ENCODE results near the gene PPP1CB.
"Not testable (repeated sequence)": the region's sequence is repeated elsewhere in the genome, so short reads cannot be mapped to it uniquely, and the experiment has no call there.

Gene PPP1CB

GRCh38 chr2:28720345-28720744, 31.3 kb upstream of the PPP1CB start:
- Histone ChIP-seq H3K36me3 (ENCODE audit: insufficient read depth, low read length) (no peaks in the 10 kb centered on the region), H3K27ac (ENCODE audit: low read depth, low read length) (no peak overlapping the region), H3K9me3 (ENCODE audit: low read length) (no peaks in the 10 kb centered on the region), H3K9ac (ENCODE audit: low read length) (no peak overlapping the region), H3K4me3 (ENCODE audit: low read depth in 1 of 2, low read length in 2 of 2) (no peak overlapping the region), H3K27me3 (ENCODE audit: control insufficient read depth in 1 of 2, insufficient read depth in 2 of 2, low read length in 2 of 2) (no peaks in the 10 kb centered on the region), H3K4me1 (ENCODE audit: insufficient read depth, low read length) (peaks cover 16% of the 10 kb centered on the region)

- no peak overlapping the region for H3K9ac ChIP-seq (ENCODE audit: low read length)
- no peak overlapping the region for H3K4me3 ChIP-seq (ENCODE audit: low read depth in 1 of 2, low read length in 2 of 2)
- no peak overlapping the region for H3K27ac ChIP-seq (ENCODE audit: low read depth, low read length)
- no peaks in the 10 kb centered on the region for H3K36me3 ChIP-seq (ENCODE audit: insufficient read depth, low read length)
- H3K4me1 ChIP-seq (ENCODE audit: insufficient read depth, low read length): peaks cover 6% of the 10 kb centered on the region
- H3K27me3 ChIP-seq (ENCODE audit: control insufficient read depth in 1 of 2, insufficient read depth in 2 of 2, low read length in 2 of 2): no peaks in the 10 kb centered on the region
- no peaks in the 10 kb centered on the region for H3K9me3 ChIP-seq (ENCODE audit: low read length)
Measured at GRCh38 chr2:28721601-28722191, 29.9 kb upstream of the PPP1CB start.

- no peaks in the 10 kb centered on the region for H3K9me3 ChIP-seq (ENCODE audit: low read length)
Measured at GRCh38 chr2:28725021-28725711, 26.5 kb upstream of the PPP1CB start.

GRCh38 chr2:28726177-28726576, 25.5 kb upstream of the PPP1CB start:
- no peaks in the 10 kb centered on the region for H3K36me3 ChIP-seq (ENCODE audit: insufficient read depth, low read length)
- H3K27ac ChIP-seq (ENCODE audit: low read depth, low read length): no peak overlapping the region

More at GRCh38 chr2:28725021-28725711, 26.5 kb upstream of the PPP1CB start:
- Histone ChIP-seq H3K36me3 (ENCODE audit: insufficient read depth, low read length) (no peaks in the 10 kb centered on the region), H3K4me1 (ENCODE audit: insufficient read depth, low read length) (no peaks in the 10 kb centered on the region), H3K27ac (ENCODE audit: low read depth, low read length) (no peak overlapping the region), H3K27me3 (ENCODE audit: control insufficient read depth in 1 of 2, insufficient read depth in 2 of 2, low read length in 2 of 2) (no peaks in the 10 kb centered on the region), H3K4me3 (ENCODE audit: low read depth in 1 of 2, low read length in 2 of 2) (no peak overlapping the region), H3K9ac (ENCODE audit: low read length) (no peak overlapping the region)

GRCh38 chr2:28729698-28730097, 21.9 kb upstream of the PPP1CB start:
- Histone ChIP-seq H3K27me3 (ENCODE audit: control insufficient read depth in 1 of 2, insufficient read depth in 2 of 2, low read length in 2 of 2) (no peaks in the 10 kb centered on the region), H3K27ac (ENCODE audit: low read depth, low read length) (no peak overlapping the region), H3K9ac (ENCODE audit: low read length) (no peak overlapping the region), H3K36me3 (ENCODE audit: insufficient read depth, low read length) (no peaks in the 10 kb centered on the region), H3K4me1 (ENCODE audit: insufficient read depth, low read length) (no peaks in the 10 kb centered on the region), H3K9me3 (ENCODE audit: low read length) (no peaks in the 10 kb centered on the region), H3K4me3 (ENCODE audit: low read depth in 1 of 2, low read length in 2 of 2) (no peak overlapping the region)

More at GRCh38 chr2:28726177-28726576, 25.5 kb upstream of the PPP1CB start:
- Histone ChIP-seq H3K9me3 (ENCODE audit: low read length) (no peaks in the 10 kb centered on the region), H3K4me1 (ENCODE audit: insufficient read depth, low read length) (no peaks in the 10 kb centered on the region), H3K4me3 (ENCODE audit: low read depth in 1 of 2, low read length in 2 of 2) (no peak overlapping the region), H3K27me3 (ENCODE audit: control insufficient read depth in 1 of 2, insufficient read depth in 2 of 2, low read length in 2 of 2) (no peaks in the 10 kb centered on the region), H3K9ac (ENCODE audit: low read length) (no peak overlapping the region)

GRCh38 chr2:28730641-28731146, 20.9 kb upstream of the PPP1CB start:
- Histone ChIP-seq H3K9ac (ENCODE audit: low read length) (no peak overlapping the region), H3K4me1 (ENCODE audit: insufficient read depth, low read length) (no peaks in the 10 kb centered on the region), H3K4me3 (ENCODE audit: low read depth in 1 of 2, low read length in 2 of 2) (no peak overlapping the region), H3K27me3 (ENCODE audit: control insufficient read depth in 1 of 2, insufficient read depth in 2 of 2, low read length in 2 of 2) (no peaks in the 10 kb centered on the region), H3K36me3 (ENCODE audit: insufficient read depth, low read length) (no peaks in the 10 kb centered on the region), H3K27ac (ENCODE audit: low read depth, low read length) (no peak overlapping the region), H3K9me3 (ENCODE audit: low read length) (no peaks in the 10 kb centered on the region)

- Histone ChIP-seq H3K36me3 (ENCODE audit: insufficient read depth, low read length) (no peaks in the 10 kb centered on the region), H3K4me1 (ENCODE audit: insufficient read depth, low read length) (peaks cover 4% of the 10 kb centered on the region), H3K9me3 (ENCODE audit: low read length) (peaks cover 4% of the 10 kb centered on the region), H3K4me3 (ENCODE audit: low read depth in 1 of 2, low read length in 2 of 2) (no peak overlapping the region), H3K27me3 (ENCODE audit: control insufficient read depth in 1 of 2, insufficient read depth in 2 of 2, low read length in 2 of 2) (no peaks in the 10 kb centered on the region), H3K9ac (ENCODE audit: low read length) (no peak overlapping the region), H3K27ac (ENCODE audit: low read depth, low read length) (no peak overlapping the region)
Measured at GRCh38 chr2:28735511-28735910, 16.1 kb upstream of the PPP1CB start.

GRCh38 chr2:28736034-28736433, 15.6 kb upstream of the PPP1CB start:
- H3K4me1 ChIP-seq (ENCODE audit: insufficient read depth, low read length): peaks cover 4% of the 10 kb centered on the region
- no peak overlapping the region for H3K27ac ChIP-seq (ENCODE audit: low read depth, low read length)
- H3K4me3 ChIP-seq (ENCODE audit: low read depth in 1 of 2, low read length in 2 of 2): no peak overlapping the region
- peaks cover 4% of the 10 kb centered on the region for H3K9me3 ChIP-seq (ENCODE audit: low read length)
- H3K27me3 ChIP-seq (ENCODE audit: control insufficient read depth in 1 of 2, insufficient read depth in 2 of 2, low read length in 2 of 2): no peaks in the 10 kb centered on the region
- no peak overlapping the region for H3K9ac ChIP-seq (ENCODE audit: low read length)
- H3K36me3 ChIP-seq (ENCODE audit: insufficient read depth, low read length): no peaks in the 10 kb centered on the region

GRCh38 chr2:28737655-28738054, 14.0 kb upstream of the PPP1CB start:
- Histone ChIP-seq H3K9ac (ENCODE audit: low read length) (no peak overlapping the region), H3K36me3 (ENCODE audit: insufficient read depth, low read length) (no peaks in the 10 kb centered on the region), H3K4me3 (ENCODE audit: low read depth in 1 of 2, low read length in 2 of 2) (no peak overlapping the region), H3K27ac (ENCODE audit: low read depth, low read length) (no peak overlapping the region), H3K4me1 (ENCODE audit: insufficient read depth, low read length) (peaks cover 4% of the 10 kb centered on the region), H3K9me3 (ENCODE audit: low read length) (peaks cover 4% of the 10 kb centered on the region), H3K27me3 (ENCODE audit: control insufficient read depth in 1 of 2, insufficient read depth in 2 of 2, low read length in 2 of 2) (no peaks in the 10 kb centered on the region)

GRCh38 chr2:28742619-28743018, 9.0 kb upstream of the PPP1CB start:
- not testable (repeated sequence) for H3K9ac ChIP-seq (ENCODE audit: low read length); H3K4me3 ChIP-seq (ENCODE audit: low read depth in 1 of 2, low read length in 2 of 2); H3K4me1 ChIP-seq (ENCODE audit: insufficient read depth, low read length); H3K27ac ChIP-seq (ENCODE audit: low read depth, low read length); H3K36me3 ChIP-seq (ENCODE audit: insufficient read depth, low read length); H3K9me3 ChIP-seq (ENCODE audit: low read length); H3K27me3 ChIP-seq (ENCODE audit: control insufficient read depth in 1 of 2, insufficient read depth in 2 of 2, low read length in 2 of 2)

GRCh38 chr2:28745225-28745624, 6.4 kb upstream of the PPP1CB start:
- H3K36me3 ChIP-seq (ENCODE audit: insufficient read depth, low read length): no peaks in the 10 kb centered on the region
- H3K9ac ChIP-seq (ENCODE audit: low read length): no peak overlapping the region
- H3K27ac ChIP-seq (ENCODE audit: low read depth, low read length): no peak overlapping the region

GRCh38 chr2:28745876-28746275, 5.8 kb upstream of the PPP1CB start:
- peaks cover 10% of the 10 kb centered on the region for H3K4me1 ChIP-seq (ENCODE audit: insufficient read depth, low read length)
- no peaks in the 10 kb centered on the region for H3K36me3 ChIP-seq (ENCODE audit: insufficient read depth, low read length)
- no peak overlapping the region for H3K4me3 ChIP-seq (ENCODE audit: low read depth in 1 of 2, low read length in 2 of 2)
- no peak overlapping the region for H3K27ac ChIP-seq (ENCODE audit: low read depth, low read length)
- H3K27me3 ChIP-seq (ENCODE audit: control insufficient read depth in 1 of 2, insufficient read depth in 2 of 2, low read length in 2 of 2): no peaks in the 10 kb centered on the region
- no peaks in the 10 kb centered on the region for H3K9me3 ChIP-seq (ENCODE audit: low read length)
- no peak overlapping the region for H3K9ac ChIP-seq (ENCODE audit: low read length)

More at GRCh38 chr2:28745225-28745624, 6.4 kb upstream of the PPP1CB start:
- H3K4me1 ChIP-seq (ENCODE audit: insufficient read depth, low read length): peaks cover 3% of the 10 kb centered on the region
- H3K9me3 ChIP-seq (ENCODE audit: low read length): no peaks in the 10 kb centered on the region
- no peak overlapping the region for H3K4me3 ChIP-seq (ENCODE audit: low read depth in 1 of 2, low read length in 2 of 2)
- H3K27me3 ChIP-seq (ENCODE audit: control insufficient read depth in 1 of 2, insufficient read depth in 2 of 2, low read length in 2 of 2): no peaks in the 10 kb centered on the region
